ENCODE results near the gene OPA1. TPM values are rescaled to one million over a fixed set of nuclear protein-coding genes. Genes with fewer than 3 reads are reported as not detected.

The OPA1 gene, protein sequence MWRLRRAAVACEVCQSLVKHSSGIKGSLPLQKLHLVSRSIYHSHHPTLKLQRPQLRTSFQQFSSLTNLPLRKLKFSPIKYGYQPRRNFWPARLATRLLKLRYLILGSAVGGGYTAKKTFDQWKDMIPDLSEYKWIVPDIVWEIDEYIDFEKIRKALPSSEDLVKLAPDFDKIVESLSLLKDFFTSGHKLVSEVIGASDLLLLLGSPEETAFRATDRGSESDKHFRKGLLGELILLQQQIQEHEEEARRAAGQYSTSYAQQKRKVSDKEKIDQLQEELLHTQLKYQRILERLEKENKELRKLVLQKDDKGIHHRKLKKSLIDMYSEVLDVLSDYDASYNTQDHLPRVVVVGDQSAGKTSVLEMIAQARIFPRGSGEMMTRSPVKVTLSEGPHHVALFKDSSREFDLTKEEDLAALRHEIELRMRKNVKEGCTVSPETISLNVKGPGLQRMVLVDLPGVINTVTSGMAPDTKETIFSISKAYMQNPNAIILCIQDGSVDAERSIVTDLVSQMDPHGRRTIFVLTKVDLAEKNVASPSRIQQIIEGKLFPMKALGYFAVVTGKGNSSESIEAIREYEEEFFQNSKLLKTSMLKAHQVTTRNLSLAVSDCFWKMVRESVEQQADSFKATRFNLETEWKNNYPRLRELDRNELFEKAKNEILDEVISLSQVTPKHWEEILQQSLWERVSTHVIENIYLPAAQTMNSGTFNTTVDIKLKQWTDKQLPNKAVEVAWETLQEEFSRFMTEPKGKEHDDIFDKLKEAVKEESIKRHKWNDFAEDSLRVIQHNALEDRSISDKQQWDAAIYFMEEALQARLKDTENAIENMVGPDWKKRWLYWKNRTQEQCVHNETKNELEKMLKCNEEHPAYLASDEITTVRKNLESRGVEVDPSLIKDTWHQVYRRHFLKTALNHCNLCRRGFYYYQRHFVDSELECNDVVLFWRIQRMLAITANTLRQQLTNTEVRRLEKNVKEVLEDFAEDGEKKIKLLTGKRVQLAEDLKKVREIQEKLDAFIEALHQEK
- 61.6 TPM for total RNA-seq (ENCODE audit: insufficient read depth, low replicate concordance)

DNA sequence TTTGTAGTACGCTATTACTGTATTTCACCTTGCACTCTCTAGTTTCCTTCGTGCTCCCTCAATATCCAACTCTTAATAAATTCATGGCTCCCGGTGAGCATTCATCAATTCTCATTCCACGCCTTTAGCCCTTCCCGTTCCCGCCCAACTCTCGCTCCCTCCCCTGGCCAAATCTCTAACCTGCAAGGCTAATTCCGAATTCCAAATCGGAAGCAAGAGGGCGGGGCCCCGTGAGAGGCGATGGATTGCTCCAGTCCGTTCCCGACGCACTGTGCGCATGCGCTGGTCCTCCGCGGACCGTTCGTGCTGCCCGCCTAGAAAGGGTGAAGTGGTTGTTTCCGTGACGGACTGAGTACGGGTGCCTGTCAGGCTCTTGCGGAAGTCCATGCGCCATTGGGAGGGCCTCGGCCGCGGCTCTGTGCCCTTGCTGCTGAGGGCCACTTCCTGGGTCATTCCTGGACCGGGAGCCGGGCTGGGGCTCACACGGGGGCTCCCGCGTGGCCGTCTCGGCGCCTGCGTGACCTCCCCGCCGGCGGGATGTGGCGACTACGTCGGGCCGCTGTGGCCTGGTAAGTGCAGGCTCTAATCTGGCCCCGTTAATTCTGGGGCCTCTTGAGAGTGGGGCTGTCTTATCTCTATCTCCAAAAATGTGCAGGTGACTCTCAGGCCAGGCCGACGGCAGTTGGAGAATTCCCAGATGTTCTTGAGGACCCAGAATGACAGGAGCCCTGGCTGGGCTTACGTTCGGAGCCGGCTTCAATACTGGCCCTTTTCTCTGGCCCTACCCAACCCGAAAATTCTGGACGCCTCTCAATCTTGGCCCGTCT lies at the start of gene OPA1:
Gene OPA1 (plus strand): TSS at position 368 of the 827 bp plus-strand sequence. CDS start 170 bp downstream, at position 538.
- DNase-seq (ENCODE audit: low spot score): peak; percentile 99

DNA sequence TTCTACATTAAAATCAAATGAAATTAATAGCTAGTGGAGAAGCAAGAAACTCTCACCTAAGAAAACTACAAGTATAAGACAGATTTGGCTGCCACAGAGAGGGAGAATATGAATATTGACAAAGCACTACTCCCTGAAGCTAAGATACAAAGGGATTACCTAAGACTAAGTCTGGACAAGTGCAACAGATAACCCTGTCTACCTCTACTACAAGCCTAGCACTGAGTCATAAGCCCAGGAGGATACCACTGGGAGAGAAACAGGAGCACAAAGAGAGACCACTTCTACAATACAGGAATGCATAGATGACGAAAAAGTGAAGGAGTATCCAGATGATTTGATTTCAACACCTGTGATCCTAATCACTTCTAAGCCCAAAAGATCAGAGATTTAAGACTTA lies 48.7 kb upstream of the OPA1 start:
- no peak for DNase-seq (ENCODE audit: low spot score)

DNA sequence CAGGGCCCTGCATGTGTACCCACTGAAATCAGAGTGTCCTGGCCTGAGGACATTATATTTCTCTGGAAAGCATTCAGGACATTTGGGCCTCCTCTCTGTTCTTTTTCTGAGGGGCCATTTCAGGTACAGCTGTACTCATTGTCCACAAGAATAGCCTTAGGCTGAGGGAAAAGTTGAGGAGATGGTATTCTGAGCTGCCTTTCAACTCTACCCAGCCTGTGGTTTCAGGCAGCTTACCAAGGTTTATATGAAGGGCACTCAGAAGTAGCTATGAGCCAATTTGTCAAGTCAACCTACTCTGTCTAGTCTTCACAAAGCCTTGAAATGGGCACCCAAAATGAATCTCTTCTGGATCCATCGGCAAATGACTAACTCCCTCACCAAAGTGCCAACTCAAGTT lies 47.7 kb upstream of the OPA1 start:
- DNase-seq (ENCODE audit: low spot score): no peak

DNA sequence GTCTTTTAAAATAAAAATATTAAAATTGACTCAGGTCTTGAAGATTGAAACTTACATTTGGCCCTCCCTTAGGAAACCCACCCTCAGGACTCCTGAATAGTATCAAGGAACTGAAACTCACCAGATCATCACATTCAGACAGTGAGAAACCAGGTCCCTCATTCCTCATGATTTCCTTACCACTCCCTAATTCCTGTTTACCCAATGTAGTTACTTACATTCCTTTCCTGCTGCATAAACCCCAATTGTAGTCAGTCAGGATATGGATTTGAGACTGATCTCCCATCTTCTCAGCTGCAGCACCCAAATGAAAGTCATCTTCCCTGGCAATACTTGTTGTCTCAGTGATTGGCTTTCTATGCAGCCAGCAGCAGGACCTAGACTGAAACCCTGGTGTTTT lies 46.9 kb upstream of the OPA1 start:
- no peak for DNase-seq (ENCODE audit: low spot score)

DNA sequence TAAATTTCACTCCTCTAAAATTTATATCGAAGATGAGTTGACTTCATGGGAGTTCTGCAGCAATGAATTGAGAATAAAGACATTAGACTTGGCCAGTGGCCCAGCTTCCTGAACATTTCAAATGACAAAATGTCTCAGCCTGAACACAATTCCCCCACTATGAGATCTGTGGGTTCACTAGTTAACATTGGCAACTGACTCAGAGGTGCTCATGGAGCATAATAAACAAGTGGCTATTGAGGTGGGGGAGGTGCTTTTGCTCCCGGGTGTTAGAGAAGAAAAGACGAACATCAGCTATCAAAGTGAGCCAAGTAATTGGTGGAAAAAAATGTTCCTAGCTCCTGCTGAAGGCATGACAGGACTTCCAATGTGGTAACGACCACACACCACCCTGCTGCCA lies 44.6 kb upstream of the OPA1 start:
- no peak for DNase-seq (ENCODE audit: low spot score)

DNA sequence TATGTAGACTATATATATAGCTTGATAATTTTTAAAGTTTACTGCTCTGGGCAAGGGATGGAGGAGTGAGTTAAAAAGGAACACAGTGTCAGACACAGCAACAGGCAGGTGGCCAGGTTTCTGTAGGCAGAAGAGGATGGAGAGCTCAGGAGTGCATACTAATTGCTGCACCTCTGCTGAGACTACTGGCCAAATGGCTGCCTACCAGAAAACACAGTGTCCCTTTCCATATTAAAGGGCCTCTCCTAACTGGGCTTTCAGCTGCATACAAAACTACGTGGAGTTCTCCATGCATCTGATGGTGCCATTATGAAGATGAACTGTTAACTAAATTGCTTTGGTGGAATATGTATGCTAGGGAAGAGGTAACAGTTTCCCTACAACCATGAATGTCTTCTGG lies 40.1 kb upstream of the OPA1 start:
- no peak for DNase-seq (ENCODE audit: low spot score)

DNA sequence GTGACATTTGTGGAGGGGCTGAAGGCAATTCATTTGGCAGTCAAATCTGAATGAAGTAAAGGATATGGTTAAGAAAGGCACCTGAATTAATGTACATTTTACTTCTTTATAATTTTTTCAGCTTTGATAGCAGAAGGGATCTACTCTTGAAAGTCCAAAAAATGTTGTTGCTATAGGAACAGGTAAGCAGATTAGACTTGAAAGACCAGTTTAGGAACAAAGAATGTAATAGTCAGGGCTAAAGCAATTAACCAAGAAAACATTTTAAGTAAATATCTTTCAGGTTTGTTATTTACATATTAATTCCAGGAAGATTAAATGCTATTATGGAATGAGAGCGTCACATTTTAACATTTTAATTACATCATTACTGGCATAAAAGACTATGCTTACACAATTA lies 39.4 kb upstream of the OPA1 start:
- DNase-seq (ENCODE audit: low spot score): peak; percentile 18

DNA sequence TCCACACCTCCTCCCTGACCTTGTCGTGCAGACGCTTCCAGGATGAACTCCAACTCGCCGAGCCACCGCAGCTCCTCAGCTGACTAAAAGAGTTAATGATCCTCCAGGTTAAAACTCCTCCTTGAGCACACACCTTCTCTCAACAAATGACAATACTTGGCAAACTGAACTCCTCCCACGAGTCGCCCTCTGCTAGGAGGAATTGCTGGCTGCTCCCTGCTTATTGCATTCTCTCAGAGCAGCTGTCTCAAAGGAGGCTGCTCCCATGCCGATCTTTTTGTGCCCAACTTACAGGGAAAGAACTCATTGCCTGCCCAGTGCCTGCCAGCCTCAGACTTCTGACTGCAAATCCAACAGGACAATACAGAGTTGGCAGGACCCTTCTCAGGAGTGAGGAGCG lies 38.2 kb upstream of the OPA1 start, which contains the start of gene ATP13A4:
Gene ATP13A4 (minus strand): TSS at position 85 of the 400 bp plus-strand sequence. CDS start 96 bp downstream, outside the sequence.
- DNase-seq (ENCODE audit: low spot score): no peak

DNA sequence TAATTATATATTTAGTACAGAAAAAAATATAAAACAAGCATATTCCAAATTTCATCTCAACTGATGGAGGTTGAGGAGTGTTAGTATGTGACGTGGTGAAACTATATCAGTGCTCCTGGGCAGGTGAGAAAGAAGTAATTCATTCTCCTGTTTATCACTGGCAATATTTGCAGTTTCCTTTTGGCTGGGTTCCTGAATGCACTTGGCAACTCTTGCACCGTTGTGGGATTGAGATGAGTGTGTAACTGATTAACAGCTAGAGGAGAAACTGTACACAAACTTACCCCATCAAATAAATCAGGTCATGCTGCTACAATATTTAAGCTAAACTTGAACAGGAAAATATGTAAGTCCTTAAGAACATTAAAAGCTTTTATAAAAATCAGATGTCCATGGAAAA lies 36.2 kb upstream of the OPA1 start:
- DNase-seq (ENCODE audit: low spot score): no peak

DNA sequence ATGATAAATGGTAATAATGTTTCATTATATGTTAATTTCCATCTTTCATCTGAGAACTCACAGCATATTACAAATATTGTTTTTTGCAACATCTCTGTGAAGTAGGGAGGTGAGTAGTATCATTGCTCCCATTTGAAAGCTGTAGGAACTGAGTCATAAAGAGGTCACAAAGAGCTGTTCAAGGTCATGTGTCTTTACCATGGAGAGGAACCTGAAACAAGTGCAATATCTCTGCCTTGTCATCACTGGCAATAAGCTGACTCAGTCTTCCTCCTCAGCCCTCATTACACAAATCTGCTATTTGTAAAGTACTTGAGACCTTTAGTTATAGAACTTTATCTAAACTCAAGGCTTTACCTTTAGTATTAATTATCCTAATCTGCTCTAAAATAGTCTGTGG lies 33.9 kb upstream of the OPA1 start:
- DNase-seq (ENCODE audit: low spot score): no peak

DNA sequence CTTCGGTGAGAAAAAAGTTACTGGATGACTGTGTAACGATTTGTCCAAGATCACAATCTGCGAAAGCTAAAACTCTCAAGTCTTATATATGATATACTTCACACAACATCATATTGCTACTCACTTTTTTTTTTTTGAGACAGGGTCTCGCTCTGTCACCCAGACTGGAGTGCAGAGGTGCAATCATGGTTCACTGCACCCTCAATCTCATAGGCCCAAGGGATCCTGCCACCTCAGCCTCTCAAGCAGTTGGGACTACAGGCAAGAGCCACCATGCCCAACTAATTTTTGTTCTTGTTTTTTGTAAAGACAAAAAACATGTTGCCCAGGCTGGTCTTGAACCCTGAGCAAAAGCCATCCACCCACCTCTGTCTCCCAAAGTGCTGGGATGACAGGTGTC lies 32.9 kb upstream of the OPA1 start:
- no peak for DNase-seq (ENCODE audit: low spot score)

DNA sequence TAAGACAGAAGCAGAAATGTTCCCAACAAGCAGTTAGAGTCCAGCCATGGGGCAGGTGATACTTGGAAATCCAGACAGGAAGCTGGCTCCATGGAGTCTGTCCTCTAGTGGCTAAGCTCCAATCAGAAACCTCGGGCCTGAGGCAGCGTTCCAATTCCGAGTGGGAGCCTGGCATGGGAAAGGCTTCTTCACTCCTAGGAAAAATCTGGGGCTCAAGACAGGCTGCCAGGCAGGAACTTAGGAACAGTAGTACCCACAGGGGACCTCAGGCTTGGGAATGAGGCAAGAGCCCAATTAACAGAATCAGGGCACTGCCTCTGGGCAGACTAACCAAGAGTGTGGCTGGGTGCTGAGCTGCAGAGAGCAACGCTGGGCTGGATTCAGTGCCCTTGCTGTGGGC lies 32.1 kb upstream of the OPA1 start:
- no peak for DNase-seq (ENCODE audit: low spot score)

DNA sequence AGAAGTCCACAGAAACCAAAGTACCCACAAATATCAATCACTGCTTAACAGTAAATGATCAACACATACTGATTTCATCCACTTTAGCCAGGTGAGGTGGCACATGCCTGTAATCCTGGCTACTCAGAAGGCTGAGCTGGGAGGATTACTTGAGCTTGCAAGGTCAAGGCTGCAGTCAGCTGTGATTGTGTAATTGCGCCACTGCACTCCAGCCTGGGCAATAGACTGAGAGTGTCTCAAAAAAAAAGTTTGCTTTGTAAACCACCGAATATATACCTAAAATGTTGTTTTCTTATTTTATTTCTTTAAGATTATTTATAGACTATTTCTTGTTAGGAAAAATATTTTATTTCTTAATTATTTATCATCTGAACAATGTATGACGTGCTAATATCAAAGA lies 29.6 kb upstream of the OPA1 start:
- DNase-seq (ENCODE audit: low spot score): no peak

DNA sequence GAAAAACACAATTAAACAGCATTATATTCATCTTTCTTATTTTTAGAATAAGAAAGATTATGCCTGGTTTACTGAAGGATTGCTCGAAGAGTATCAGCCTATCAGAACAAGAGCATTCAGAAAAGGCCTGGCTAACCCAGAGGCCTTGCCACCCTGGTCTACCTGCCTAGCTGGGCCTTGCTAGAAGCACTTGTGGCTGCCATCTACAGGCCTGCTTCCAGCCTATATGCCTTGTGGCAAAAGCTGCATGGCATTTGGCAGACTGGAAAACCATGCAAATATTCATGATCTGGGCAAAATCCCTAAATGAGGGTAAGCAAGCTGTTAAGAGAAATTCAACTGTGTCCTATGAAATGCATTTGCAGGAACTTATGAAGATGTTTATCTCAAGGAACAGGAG lies 29.0 kb upstream of the OPA1 start:
- no peak for DNase-seq (ENCODE audit: low spot score)

DNA sequence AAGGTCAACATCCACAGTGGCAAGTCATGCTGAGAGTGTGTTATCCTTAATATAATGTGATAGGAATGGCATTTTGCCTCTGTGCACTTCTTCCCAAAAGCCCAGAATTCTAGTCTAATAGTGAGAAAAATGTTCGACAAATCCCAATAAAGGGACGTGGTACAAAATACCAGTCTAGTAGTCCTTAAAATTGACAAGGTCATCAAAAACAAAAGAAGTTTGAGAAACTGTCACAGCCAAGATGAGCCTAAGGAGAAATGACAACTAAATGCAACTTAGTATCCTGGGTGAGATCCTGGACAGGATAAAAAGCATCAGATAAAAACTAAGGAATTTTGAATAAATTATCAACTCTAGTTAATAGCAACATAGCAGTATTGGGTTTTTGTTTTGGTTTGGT lies 23.9 kb upstream of the OPA1 start:
- no peak for DNase-seq (ENCODE audit: low spot score)

DNA sequence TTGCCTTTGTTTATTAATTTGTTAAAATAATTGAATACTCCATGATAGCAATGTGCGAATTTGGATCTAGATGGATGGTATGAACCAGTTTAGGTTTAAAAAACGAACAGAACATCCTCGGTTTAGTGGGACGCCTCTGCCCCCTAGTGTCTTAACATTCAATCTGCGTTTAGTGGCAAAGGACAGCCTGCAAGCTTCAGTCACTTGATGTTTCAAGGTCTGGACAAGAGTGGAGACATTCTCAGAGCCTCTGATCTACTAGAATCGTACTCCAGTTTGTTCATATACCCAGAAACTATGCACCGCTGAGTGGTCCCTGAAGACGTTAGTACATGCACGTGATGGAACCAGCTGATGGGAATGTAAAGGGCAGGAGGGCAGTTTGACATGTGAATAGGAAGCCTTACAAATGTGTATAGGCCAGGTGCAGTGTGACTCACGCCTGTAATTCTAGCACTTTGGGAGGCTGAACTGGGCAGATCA lies 20.5 kb upstream of the OPA1 start:
- DNase-seq (ENCODE audit: low spot score): peak; percentile 72

DNA sequence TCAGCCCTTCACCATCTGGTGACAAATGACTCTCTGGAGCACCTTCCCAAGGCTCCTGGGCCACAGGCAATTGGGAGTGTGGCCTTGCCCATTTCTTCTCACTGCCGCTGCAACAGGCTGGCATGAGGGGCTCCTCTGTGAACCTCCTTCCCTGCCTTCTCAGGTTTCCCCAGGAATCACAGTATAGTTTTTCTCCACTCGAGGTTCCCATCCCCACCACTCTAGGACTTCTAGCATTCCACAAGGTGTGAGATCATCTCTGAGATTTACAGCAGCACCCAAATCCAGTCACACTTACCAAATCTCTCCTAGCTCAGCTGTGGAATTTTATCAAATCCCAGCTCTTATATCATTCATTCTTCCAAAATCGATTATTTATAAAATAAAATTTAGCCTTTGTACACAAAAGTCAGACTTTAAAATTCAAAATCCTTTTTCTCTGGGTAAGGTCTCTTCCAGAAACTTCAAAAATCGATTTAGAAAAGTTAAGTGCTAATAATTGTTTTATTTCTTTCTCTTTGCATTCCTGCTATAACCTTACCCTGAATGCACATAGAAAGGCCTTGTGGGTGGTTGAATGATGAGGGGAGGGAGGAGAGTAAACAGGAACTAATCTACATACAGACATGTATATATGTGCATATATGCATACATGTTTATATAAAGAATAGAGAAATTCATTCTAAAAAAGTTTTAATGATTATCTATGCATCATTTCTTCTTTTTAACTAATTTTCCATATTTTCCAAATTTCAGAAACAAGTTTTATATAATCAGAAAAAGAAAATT lies 19.4 kb upstream of the OPA1 start:
- no peak for DNase-seq (ENCODE audit: low spot score)

DNA sequence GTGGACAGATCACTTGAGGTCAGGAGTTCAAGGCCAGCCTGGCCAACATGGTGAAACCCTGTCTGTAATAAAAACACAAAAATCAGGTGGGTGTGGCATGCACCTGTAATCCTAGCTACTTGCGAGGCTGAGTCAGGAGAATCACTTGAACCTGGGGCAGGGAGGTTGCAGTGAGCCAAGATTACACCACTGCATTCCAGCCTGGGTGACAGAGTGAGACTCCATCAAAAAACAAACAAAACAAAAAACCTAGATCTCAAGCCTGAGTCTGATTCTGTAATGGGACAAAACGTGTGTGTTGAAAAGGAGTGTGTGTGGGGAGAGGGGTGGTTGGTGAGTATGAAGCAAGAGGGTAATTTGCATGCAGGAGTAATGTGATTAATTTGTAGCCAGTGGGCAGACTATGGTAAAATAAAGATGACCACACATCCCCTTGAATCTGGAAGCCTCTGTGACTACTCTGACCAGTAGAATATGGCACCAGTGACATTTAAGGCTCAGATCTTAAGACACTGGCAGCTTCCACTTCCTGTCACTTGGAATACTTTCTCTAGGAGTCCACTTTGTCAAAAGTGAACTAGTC lies 18.4 kb upstream of the OPA1 start:
- no peak for DNase-seq (ENCODE audit: low spot score)

DNA sequence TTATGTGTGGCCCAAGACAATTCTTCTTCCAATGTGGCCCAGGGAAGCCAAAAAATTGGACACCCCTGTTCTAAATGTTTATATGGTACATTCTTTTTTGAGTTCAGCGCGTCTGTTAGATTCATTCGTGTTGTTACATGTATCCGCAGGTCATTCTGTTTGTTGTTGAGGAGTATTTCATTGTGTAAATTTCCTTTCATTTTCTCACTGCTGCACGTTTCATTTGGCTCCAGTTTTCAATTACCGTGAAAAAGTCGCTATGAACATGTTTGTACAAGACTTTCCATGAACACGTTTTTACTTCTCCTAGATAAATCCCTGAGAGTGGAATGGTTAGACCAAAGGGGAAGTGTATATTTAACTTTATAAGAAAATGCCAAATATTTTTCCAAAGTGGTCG lies 7.5 kb upstream of the OPA1 start:
- DNase-seq (ENCODE audit: low spot score): no peak

DNA sequence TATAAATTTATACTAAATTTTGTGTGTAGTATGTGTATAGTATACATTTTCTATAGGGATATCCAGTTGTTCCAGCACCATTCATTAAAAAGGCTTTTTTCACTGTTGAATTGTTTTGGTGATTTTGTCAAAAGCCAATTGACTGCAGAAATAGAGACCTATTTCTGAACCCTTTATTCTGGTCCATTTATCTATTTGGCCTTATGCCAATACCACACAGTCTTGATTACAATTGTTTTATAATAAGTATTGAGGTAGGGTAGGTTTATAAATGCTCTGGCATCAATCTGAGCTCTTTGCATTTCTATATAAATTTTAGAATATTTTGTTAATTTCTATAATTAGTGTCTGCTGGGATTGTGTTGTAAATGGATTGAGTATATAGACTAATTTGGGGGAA lies 6.5 kb upstream of the OPA1 start:
- DNase-seq (ENCODE audit: low spot score): no peak

Data from umbilical cord (tissue), 2 donors.